ENCODE data around the gene TAT. TPM values are rescaled to one million over a fixed set of nuclear protein-coding genes. Genes with fewer than 3 reads are reported as not detected.

TAT gene
- total RNA-seq, 2 experiments from 2014 or later, result not detected

Other genes starting within 250 kb of the TAT start
- gene CALB2, start 218.4 kb downstream of the TAT start, total RNA-seq, result not detected
- not detected for gene TLE7, start 135.0 kb downstream of the TAT start, total RNA-seq
- 1 to 10 TPM; 7.0 to 7.1 TPM for gene ZNF23, start 114.8 kb downstream of the TAT start, total RNA-seq
- 1 to 10 TPM; 2.1 to 3.2 TPM for gene ZNF19, start 87.8 kb downstream of the TAT start, total RNA-seq
- gene CHST4, start 50.7 kb downstream of the TAT start, total RNA-seq, result not detected
- not detected for gene MARVELD3, start 49.1 kb upstream of the TAT start, total RNA-seq
- gene PHLPP2, start 147.6 kb upstream of the TAT start, total RNA-seq, result 1 to 10 TPM; 4.1 to 5.5 TPM
- gene AP1G1, start 231.7 kb upstream of the TAT start, total RNA-seq, result 10 to 100 TPM; 76.4 to 83.4 TPM